Right lobe of liver (tissue), 6 donors: ENCODE results near the gene SP140L. TPM values are rescaled to one million over a fixed set of nuclear protein-coding genes. Genes with fewer than 3 reads are reported as not detected.

Experiments
- ATAC-seq, 4 donors: fragments of 200-7000 bp; cut with Tn5 transposase; one replicate each; pipeline ENCODE4 v1.9.1; 2020; ENCODE audit warnings: mild to moderate bottlenecking in 4 of 4, moderate library complexity in 4 of 4
- DNase-seq, 3 donors: peaks; one replicate each; pipeline ENCODE4 v3.0.0-alpha.2; 2020
- H3K27ac ChIP-seq, 3 donors: fragments of 200-600 bp; one replicate each; pipeline ENCODE4 v1.8.0; 2022
- H3K27me3 ChIP-seq, 2 donors: fragments of 200-600 bp; one replicate each; pipeline ENCODE4 v1.8.0; 2022
- H3K36me3 ChIP-seq, 4 donors: fragments of 200-600 bp; sonication (generic) in 1 of 4; one replicate each; pipeline versions ENCODE4 v1.5.1 to v1.8.0; 2017 to 2022; ENCODE audit warnings: control low read depth in 1 of 4
- H3K4me1 ChIP-seq, 4 donors: fragments of 200-600 bp; sonication (generic) in 1 of 4; one replicate each; pipeline versions ENCODE4 v1.5.1 to v1.8.0; 2017 to 2022; ENCODE audit warnings: control low read depth in 1 of 4
- H3K4me3 ChIP-seq, 3 donors: fragments of 200-600 bp; one replicate each; pipeline ENCODE4 v1.8.0; 2022
- H3K9me3 ChIP-seq, 4 donors: fragments of 200-600 bp; sonication (generic) in 1 of 4; one replicate each; pipeline versions ENCODE4 v1.5.1 to v1.8.0; 2017 to 2022; ENCODE audit warnings: control low read depth in 1 of 4
- CTCF ChIP-seq, 4 donors: fragments of 200-600 bp in 3 of 4; fragments of 450-650 bp in 1 of 4; IDR thresholded peaks; one replicate each; pipeline versions ENCODE4 v1.5.1 to v1.8.0; 2016 to 2022; ENCODE audit warnings: antibody characterized with exemption in 4 of 4, mild to moderate bottlenecking in 2 of 4
- POLR2A ChIP-seq: fragments of 450-650 bp; IDR thresholded peaks from one replicate; pipeline ENCODE4 v1.6.1; 2017; ENCODE audit warnings: antibody characterized with exemption, mild to moderate bottlenecking
- WGBS: methylation state at CpG from one replicate; pipeline ENCODE4 v1.1.6; 2018; ENCODE audit warnings: low coverage, low lambda C conversion rate; ENCODE audit not compliant: insufficient coverage; ENCODE audit errors: missing lambda C conversion rate; 5-methylcytosine and 5-hydroxymethylcytosine counted together
- intact Hi-C, 2 donors: fragments of 100-400 bp; cut with DNase I; formaldehyde crosslinking; loops; one replicate each; pipeline versions ENCODE4 v1.11.2 to v1.14.1; 2022
- total RNA-seq, 6 experiments: library from RNA; depleted of rRNA in 2 of 6; stranded (reverse); fragments of >200 nt in 2 of 6; fragmentation: NEBNext Ultra II Directional in 3 of 6; extraction: Animal tissue kit (Norgen Biotek cat#: 25700) in 3 of 6; gene quantifications; one replicate each; pipeline versions ENCODE4 v1.1.0 to v1.2.4, GENCODE V29; 2016 to 2023
- donor health status: DM: no; HTN: yes; CAD: no.
- donor health status: DM: no; HTN: no; CAD: no.
- donor health status: DM: no; HTN: no; CAD: no.
- donor health status: DM: no; HTN: yes; CAD: no.
- donor health status: DM: no; HTN: yes; CAD: no.

SP140L gene
- total RNA-seq, 6 experiments from 2014 or later: 6.6 to 17.9 (median 11.3) TPM

GRCh38 chr2:230318190-230319121, 8.5 kb upstream of the SP140L start:
- no peak for DNase-seq
- WGBS: 40% methylated on average over 6 of the region's 6 CpGs
- Histone ChIP-seq H3K4me1 (no peaks in the 10 kb centered on the region), H3K9me3 (no peaks in the 10 kb centered on the region), H3K27me3 (no peaks in the 10 kb centered on the region), H3K4me3 (no peak overlapping the region), H3K36me3 (no peaks in the 10 kb centered on the region), H3K27ac (no peak overlapping the region)
- ATAC-seq: no peak
- intact Hi-C loops: no loop called here
- TF ChIP-seq CTCF (IDR thresholded peaks at IDR 0.05) (no peak), POLR2A (no peak)

- intact Hi-C loops: no loop called here
- no peak for DNase-seq
- ATAC-seq: peak; percentile 38 to 63 (median 48)
- WGBS: 40% methylated on average over 5 of the region's 5 CpGs
- no peaks in the 10 kb centered on the region for H3K36me3 ChIP-seq
- H3K27ac ChIP-seq: no peak overlapping the region
- H3K27me3 ChIP-seq: no peaks in the 10 kb centered on the region
- no peaks in the 10 kb centered on the region for H3K9me3 ChIP-seq
- no peak for TF ChIP-seq POLR2A
- no peak for TF ChIP-seq CTCF (IDR thresholded peaks at IDR 0.05)
- H3K4me3 ChIP-seq: no peak overlapping the region
- no peaks in the 10 kb centered on the region for H3K4me1 ChIP-seq
These were observed 7.7 kb upstream of the SP140L start for GRCh38 chr2:230319211-230319862.

GRCh38 chr2:230321031-230321430, 6.0 kb upstream of the SP140L start:
- H3K4me3 ChIP-seq: no peak overlapping the region
- no peaks in the 10 kb centered on the region for H3K27me3 ChIP-seq
- no peaks in the 10 kb centered on the region for H3K4me1 ChIP-seq
- DNase-seq (no peak), ATAC-seq (no peak)
- H3K9me3 ChIP-seq: no peaks in the 10 kb centered on the region
- TF ChIP-seq POLR2A: no peak
- no peak for TF ChIP-seq CTCF (IDR thresholded peaks at IDR 0.05)
- H3K27ac ChIP-seq: no peak overlapping the region
- WGBS: no CpG with 5 or more reads among the region's 2 CpGs
- intact Hi-C loops: no loop called here
- H3K36me3 ChIP-seq: no peaks in the 10 kb centered on the region

GRCh38 chr2:230322561-230323384, 4.2 kb upstream of the SP140L start:
- ATAC-seq (no peak), DNase-seq (no peak)
- Histone ChIP-seq H3K36me3 (no peaks in the 10 kb centered on the region), H3K4me3 (no peak overlapping the region), H3K4me1 (peaks cover 0 to 2% (median 1%) of the 10 kb centered on the region in 4 donors), H3K27me3 (no peaks in the 10 kb centered on the region), H3K27ac (no peak overlapping the region), H3K9me3 (no peaks in the 10 kb centered on the region)
- 86% methylated on average over 9 of the region's 12 CpGs for WGBS
- TF ChIP-seq POLR2A (no peak), CTCF (IDR thresholded peaks at IDR 0.05) (no peak)
- intact Hi-C loops: no loop called here
